Germinal center (tissue), 1 donor: ENCODE data around the gene TMED7.
A peak's percentile ranks its signal among the peaks of the same experiment; 100 is the strongest.
"Not testable (repeated sequence)": the region's sequence is repeated elsewhere in the genome, so short reads cannot be mapped to it uniquely, and the experiment has no call there.

ENCODE experiments used
- DNase-seq: peaks from one replicate; pipeline ENCODE4 v3.0.0; 2012; ENCODE audit warnings: mixed read lengths, low spot score

TMED7 gene

DNA sequence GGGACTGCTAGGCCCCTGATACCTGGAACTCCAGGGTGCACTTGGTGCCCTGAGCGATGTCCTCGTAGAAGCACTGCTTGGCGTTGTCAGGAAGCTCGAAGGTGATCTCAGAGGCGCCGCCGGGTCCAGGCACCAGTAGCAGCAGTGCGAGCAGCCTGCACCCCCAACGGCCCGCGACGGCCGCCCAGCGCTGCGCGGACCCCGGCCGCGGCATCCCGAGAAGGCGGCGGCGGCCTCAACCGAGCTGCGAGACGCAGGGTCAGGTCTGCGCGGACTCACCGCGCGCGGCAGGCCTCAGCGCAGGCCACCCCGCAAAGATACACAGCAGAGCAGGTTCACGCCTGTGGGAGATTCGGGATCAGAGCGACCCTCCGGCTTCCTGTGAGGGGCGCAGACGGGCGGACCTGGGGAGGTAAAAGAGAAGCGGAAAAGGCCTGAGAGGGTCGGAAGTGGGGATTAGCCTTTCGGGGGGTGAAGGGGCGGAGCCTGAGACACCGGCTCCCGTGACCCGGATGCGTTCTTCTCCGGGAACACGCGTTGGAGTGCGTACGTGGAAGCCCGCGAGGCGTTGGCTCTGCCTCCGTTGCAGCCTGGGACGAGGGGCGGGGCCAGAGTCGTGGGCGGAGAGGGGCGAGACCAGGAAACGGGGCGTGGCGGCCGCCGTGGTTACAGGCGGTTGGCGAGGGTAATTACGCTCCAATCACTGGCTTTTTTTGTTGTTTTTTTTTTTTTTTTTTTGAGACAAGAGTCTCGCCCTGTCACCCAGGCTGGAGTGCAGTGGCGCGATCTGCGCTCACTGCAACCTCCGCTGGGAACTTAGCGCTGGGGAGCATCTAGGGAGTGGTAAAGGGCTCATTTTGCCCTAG, at the start of gene TMED7:
TSS of gene TMED7 (minus strand) at position 458 of the 866 bp plus-strand sequence. CDS start at position 214, 244 bp downstream.
- DNase-seq = peak; percentile 95

DNA sequence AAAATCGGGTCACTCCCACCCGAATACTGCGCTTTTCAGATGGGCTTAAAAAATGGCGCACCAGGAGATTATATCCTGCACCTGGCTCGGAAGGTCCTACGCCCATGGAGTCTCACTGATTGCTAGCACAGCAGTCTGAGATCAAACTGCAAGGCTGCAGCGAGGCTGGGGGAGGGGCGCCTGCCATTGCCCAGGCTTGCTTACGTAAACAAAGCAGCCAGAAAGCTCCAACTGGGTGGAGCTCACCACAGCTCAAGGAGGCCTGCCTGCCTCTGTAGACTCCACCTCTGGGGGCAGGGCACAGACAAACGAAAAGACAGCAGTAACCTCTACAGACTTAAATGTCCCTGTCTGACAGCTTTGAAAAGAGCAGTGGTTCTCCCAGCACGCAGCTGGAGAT, 48.9 kb upstream of the TMED7 start:
- DNase-seq = not testable (repeated sequence)

DNA sequence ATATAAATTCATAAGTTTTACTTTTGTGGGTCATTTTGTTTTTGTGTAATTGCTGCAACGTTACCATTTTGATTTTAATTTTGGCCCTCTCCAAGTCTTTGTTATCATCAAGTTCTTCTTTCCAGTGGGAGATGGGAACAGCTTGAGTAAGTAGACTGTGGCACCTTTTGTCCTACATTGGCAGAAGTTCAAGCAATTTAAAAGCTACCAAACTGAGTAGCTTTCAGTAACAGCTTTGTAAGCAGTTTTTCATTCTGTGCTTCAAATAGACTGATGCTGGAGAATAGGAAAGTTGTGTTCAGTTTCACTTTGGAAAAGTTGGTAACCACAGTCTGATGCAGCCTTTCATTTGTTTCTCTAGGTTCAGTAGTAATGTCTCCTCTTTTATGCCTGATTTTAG, 47.8 kb upstream of the TMED7 start:
- no peak for DNase-seq

DNA sequence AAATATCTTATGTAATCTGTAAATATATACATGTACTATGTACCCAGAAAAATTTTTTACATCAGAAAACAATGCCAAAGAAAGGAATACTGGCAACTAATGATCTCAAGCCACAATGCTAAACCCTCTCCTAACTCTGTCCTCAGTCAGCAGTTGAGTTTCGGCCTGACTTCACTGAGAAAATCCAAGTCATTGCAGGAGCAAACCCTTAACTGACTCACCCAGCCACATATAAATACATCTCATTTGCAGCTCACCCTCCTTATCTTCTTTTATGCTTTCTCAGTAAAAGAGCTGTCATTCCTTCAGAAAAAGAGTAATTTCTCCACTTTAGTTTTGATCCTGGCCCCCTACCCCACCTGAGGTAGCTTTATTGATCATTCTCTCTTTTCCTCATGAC, 46.1 kb upstream of the TMED7 start:
- no peak for DNase-seq

DNA sequence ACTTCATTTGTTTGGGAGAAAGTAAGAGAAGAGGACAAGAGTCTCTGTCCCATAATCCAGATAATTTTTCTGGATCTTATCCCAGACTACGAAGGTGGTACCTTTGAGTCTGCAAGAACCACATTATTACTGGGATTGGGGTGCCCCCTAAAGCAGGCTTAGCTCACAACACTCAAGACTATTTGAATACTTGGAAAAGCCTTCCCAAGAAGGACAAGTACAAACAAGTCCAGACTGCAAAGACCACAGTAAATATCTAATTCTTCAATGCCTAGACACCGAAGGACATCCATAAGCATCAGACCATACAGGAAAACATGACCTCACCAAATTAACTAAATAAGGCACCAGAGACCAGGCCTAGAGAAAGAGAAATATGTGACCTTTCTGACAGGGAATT, 40.2 kb upstream of the TMED7 start:
- no peak for DNase-seq

DNA sequence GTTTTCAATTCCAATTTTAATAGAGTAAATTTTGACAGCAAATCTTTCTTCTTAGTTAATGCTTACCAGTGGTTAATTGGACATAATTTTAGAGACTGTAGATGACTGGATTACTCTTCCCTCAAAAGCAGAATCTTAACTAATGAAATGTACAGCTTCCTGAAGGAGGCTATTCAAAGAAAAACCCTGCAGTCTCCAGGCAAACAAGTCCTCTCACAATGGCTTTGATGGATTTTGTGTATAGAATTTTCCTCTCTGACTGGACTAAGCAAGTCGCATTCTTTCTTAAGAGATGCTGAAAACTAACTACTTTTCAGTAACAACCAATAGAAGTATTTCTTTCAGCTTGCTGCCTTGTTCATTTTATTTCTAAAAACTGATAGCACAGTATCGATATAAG, 35.7 kb upstream of the TMED7 start:
- DNase-seq = no peak

DNA sequence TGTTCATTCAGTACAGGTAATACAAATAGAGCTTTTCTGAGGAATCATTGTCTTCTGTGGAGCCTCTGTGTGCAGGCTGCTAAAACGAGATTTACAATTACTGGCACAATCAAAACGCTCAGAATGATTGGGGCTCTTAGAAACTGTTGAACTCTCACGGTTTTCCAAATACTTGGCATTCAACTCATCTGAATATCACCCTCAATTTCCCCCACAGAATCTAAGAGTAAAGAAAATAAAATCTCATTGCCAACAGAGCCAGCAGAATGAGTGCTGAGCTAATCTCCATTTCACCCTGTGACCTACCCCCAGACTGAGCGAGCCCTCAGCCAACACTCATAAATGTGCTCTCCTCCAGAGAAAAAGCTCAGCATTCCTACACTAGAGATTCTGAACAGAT, 35.3 kb upstream of the TMED7 start:
- DNase-seq = no peak

DNA sequence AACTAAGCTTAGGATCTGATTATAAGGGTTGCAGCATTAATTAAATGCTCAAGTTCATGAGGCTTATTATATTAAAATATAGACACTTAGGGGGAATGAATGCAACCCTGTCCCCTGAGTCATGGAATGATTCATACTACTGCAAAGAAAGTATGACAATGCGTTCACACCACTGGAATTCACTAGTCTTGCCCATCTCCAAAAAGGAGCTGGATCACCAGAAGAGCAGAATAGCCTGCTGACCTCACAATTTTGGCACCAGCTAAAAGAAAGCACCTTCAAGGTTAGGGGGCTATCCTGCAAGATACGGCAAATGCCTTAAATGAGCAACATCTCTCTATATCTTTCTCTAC, 32.0 kb upstream of the TMED7 start:
- no peak for DNase-seq

DNA sequence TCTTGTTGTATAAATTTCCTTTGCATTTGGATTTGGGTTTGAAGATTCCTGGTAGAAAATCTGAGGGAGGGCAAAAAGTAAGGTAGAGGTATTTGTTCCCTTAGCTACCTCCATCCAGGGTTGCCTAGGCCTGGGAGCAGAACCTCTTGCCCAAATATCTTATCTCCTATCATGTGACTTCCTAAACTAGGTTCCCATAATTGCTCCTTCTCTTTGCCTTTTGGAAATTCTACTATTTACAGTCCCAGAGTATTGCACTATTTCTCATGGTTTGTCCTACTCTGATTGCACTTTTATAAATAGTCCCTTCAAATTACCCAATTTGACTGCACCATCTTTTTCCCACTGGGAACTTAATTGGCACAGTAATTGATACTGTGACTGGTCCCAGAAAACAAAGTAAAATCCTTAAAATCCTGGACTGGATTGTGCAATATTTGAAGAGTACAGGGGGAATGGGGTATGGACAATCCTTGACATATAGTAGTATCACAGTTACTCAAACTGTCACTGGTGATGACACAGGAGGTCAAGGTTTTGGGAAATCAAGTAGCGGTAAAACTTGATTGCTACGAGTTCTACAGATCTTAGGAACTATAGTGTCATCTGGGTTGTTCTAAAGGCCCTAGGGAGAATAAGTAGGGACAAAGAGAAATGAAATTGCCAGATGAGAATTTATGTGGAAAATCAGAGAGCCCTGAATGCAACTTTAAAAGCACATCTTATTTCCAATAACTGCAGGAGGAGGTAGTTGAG, 31.5 kb upstream of the TMED7 start:
- no peak for DNase-seq

DNA sequence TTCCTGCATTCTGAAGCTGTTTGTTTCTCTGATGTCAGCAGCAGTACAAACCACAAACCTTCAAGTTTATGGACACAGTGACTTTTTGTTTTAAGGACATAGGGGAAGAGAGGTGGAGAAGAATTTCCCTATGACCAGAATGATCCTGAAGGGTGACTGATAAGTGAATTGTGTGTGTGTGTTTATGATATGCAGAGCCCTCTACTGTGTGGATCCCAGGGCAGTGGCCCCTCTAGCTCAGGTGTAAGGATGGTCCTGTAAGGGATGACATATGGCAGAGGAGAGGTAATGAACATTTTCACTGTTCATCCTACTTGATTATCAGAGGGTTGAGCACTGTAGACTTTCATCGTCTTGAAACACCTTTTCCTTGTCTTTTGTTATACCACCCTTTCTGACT, 30.6 kb upstream of the TMED7 start:
- no peak for DNase-seq

DNA sequence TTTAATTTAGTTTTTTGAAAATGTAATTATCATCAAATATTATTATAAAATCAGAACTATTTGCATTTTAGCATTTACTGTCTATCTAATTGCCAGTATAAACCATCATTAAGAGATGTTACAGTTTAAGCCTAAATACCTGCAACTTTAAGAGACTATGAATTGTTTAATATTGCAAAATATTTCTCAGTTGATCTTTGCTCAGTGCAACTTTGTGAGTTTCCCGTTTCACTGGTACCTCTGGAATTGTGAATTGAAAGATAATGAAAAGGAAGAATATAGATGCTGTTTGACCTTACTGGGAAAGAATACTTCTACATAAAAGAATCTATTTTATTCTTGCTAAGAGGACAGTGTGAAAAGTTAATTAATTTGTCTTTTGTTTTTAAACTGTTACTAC, 30.2 kb upstream of the TMED7 start:
- no peak for DNase-seq

DNA sequence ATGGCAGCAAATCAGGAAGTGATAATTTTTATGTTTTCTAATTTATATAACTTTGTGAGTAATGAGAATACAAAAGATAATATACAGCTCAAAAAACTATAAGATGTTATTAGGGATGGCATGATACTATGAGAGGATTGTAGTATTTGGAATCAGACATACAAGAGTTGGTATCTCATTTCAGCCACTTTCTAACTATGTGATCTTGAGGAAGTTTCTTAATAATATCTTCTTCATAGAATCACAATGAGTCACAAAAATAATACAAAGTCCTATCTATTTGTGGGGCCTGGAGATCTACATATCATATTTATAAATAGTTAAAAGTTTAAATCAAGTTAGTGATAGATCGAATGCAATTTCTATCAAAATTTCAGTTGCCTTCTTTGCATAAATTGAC, 23.7 kb upstream of the TMED7 start:
- DNase-seq = no peak

DNA sequence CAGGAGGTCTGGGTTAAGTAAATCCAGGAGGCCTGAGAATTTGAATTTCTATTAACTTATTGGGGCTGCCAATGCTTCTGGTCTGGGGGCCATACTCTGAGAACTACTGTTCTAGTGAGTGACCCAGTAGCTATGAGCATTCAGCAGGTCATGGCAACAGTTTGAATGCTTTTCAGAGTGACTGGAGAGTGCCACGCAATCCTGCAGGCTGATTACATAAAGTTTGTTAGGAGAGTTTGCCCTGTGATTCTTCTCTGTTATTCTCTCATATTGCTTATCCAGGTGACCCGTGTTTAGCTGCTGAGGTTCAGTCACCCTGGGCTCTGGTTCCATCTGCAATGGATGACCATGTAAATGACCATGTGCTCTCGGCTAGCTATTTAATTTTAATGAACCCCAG, 22.2 kb upstream of the TMED7 start:
- DNase-seq = no peak

DNA sequence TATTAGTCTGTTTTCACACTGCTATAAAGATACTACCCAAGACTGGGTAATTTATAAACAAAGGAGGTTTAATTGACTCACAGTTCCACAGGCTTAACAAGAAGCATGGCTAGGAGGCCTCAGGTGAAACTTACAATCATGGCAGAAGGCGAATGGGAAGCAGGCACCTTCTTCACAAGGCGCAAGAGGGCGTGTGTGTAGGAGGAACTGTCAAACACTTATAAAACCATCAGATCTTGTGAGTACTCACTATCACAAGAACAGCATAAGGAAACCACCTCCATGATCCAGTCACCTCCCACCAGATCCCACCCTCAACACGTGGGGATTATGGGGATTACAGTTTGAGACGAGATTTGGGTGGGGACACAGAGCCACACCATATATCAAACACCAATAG, 19.6 kb upstream of the TMED7 start:
- not testable (repeated sequence) for DNase-seq

DNA sequence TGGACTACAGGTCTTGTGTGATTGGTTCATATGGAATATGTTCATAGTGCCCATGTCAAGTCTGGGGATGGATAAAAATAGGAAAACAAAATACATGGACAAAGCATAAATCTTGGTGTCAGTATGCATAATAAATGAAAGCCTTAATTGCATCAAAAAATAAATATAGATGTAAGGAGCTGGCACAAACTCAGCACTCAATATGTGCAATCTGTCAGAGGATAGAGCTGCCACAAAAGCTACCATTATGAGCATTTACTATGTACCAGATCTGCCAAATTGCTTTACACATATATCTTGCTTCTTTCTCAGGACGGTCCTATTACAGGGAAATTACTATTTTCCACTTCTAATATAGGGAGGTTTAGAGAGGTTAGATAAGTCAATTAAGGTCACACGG, 18.2 kb upstream of the TMED7 start:
- no peak for DNase-seq

DNA sequence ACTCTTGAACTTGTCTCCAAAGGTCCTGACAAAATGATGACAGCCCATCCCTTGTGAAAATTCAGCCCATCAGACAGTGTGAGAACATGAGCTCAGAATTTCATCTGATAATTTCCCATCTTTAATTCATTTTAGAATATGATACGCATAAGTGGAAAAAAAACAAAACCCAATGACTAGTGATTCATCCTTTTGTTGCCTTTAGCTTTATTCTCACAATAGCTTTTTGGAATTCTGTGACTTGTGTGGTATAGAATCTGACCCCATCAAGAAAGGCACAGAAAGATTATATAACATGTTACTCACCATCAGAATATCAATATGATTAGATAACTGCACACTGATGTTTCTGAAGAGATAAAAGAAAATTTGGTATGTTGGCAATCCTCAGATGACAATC, 16.1 kb upstream of the TMED7 start:
- no peak for DNase-seq

DNA sequence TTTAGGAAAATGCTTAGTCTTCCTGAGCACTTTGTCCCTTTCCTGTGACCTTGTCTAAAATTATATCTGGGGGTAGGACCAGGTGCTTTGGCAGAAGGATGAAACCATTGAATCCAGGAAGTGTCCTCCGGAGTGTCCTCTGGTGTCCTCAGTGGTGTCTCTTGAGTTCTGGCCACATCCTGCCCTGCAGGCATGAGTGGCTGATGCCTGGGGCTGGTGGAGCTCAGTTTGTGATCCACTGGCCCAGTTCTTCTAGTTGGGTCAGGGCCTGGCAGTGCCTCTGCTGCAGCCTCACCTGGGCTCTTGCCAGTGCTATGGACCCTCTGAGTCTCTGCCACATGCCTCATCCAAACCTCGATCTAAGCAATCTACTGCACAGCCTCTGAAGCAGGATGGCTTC, 14.4 kb upstream of the TMED7 start:
- no peak for DNase-seq

DNA sequence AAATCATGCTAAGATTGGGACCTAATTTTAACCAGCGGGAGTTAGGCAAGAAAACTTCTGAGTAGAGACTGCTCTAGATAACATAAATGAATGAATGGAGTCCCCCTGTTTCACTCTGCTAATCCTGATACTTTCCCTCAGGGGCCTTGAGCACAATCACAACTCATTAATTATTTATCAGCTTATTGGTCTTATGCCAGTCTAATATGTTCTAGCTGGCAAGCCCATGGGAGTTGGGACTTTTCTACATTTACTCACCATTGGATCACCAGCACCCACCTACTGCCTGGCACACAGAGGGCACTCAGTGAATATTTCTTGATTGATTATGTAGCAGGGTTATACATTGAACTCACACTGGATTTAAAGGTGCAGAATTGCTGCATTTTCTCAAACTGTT, 13.5 kb upstream of the TMED7 start:
- no peak for DNase-seq

DNA sequence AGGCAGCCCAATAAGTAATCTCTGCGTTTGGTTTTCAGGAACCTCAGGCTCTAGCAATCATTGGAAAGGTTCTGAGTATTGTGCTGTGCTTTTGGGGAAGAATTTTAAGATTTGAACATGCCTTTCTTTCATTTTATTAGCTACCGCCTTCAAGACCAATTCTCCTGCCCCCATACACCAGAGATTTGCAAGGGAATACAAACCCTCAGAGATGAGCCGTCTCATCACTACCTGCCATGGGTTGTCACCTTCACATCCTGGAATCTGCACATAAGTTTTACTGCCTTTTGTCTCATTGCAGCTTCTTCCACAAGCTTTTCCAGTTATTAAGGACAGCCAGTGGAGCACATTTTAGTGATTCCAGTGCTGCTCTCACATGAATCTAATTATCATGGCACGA, 11.7 kb upstream of the TMED7 start:
- DNase-seq = no peak

DNA sequence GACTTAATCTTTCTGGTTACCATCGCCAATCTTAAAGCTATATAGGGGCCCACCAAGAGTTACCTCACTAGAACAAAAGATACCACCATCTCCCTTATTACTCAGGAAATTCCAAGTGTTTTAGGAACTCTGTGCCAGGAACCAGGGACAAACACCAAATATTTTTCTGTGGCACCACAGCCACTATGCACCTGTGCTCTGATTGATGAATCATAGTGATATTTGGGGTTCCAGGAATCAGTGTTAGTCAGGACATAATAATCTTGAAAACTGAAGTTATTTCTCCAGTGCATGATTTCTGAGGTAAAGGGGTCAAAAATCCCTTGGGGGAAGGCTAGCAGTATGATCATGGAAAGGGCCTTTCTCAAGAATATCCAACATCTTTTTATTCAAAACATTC, 10.2 kb upstream of the TMED7 start:
- no peak for DNase-seq

DNA sequence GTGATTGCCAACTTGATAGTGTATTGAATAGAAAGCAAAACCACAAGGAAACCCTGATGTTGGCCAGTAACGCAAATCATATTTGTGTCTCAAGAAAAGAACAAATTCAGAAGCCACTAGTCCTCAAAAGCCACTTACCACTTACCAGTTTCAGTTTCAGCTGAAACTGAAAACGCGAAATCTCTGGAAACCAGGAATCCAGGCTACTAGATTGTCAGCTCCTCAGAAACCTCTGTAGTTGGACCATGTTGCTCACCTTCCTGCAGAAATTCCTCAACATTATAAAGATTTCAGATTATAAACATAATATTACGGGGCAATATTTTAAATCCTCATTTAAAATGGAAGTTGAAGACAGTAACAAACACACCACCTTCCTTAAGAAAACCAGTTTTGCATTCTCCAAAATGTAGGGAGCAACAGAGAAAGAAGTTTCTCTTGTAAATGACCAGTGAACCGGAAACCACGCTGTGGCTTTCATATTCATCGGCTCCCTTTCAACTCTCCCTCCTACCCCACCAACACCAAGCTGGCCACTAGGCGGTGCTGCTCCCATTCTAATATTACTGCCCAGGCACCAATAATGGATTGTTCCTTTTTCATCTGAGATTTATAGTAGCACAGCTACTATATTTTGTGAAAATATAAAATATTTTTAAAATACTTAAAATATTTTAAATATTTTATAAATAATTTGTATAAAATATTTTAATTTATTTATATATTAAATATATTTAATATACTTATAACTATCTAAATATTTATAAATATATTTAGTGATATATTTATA, 8.7 kb upstream of the TMED7 start:
- peak; percentile 88 for DNase-seq

DNA sequence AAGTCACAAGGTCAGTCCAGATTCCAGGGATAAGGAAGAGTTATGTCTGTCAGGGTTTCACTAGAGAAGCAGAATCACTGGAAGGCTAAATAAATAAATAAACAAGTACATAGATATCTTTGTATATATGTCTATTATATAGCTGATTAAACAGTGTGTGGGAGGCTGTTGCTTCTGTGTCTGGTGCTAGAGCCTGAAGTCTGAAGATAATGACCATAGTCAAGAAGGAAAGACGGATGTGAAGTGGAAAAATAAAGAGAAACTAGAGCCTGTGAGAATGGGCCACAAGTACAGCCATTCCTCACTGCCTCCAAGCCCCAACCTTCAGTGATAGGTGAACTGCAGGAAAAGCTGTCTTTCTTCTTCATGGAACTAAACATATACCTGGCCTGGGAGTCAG, 4.1 kb upstream of the TMED7 start:
- no peak for DNase-seq
